CD14-positive monocyte (primary cell): ENCODE data around the gene PSMB10. TPM values are rescaled to one million over a fixed set of nuclear protein-coding genes. Genes with fewer than 3 reads are reported as not detected.
"Not testable (repeated sequence)": the region's sequence is repeated elsewhere in the genome, so short reads cannot be mapped to it uniquely, and the experiment has no call there.

Experiments
- DNase-seq, 3 donors: peaks; one replicate each; pipeline ENCODE4 v3.0.0-alpha.2; 2011 to 2022
- H2AFZ ChIP-seq: 2 replicates; pipeline ENCODE4 v1.6.0; 2012; ENCODE audit warnings: mild to moderate bottlenecking, low read depth, low read length, inconsistent platforms; ENCODE audit not compliant: insufficient read depth, poor library complexity, severe bottlenecking
- H3K27ac ChIP-seq, 2 donors: 1 replicate in 1 of 2; 2 replicates in 1 of 2; pipeline ENCODE4 v1.5.1; 2012 to 2013; ENCODE audit warnings: low read length in 2 of 2, control low read depth in 1 of 2, inconsistent platforms in 1 of 2, low read depth in 1 of 2, mild to moderate bottlenecking in 1 of 2
- H3K27me3 ChIP-seq, 2 donors: one replicate each; pipeline versions ENCODE4 v1.6.0 to v1.6.1; 2011 to 2013; ENCODE audit warnings: low read length in 2 of 2; ENCODE audit not compliant: control insufficient read depth in 2 of 2, insufficient read depth in 2 of 2
- H3K36me3 ChIP-seq, 2 donors: replicated peaks in 1 of 2; 1 replicate in 1 of 2; 2 replicates in 1 of 2; pipeline versions ENCODE4 v1.5.1 to v1.6.1; 2012 to 2013; ENCODE audit warnings: low read length in 2 of 2, control low read depth in 1 of 2, inconsistent platforms in 1 of 2, mild to moderate bottlenecking in 1 of 2; ENCODE audit not compliant: insufficient read depth in 2 of 2, control insufficient read depth in 1 of 2
- H3K4me1 ChIP-seq, 2 donors: 1 replicate in 1 of 2; 2 replicates in 1 of 2; pipeline versions ENCODE4 v1.5.1 to v1.6.1; 2012 to 2013; ENCODE audit warnings: low read length in 2 of 2, control low read depth in 1 of 2, inconsistent platforms in 1 of 2, mild to moderate bottlenecking in 1 of 2, moderate library complexity in 1 of 2; ENCODE audit not compliant: insufficient read depth in 2 of 2, control insufficient read depth in 1 of 2
- H3K4me2 ChIP-seq: replicated peaks from 2 replicates; pipeline ENCODE3; 2012; ENCODE audit warnings: low read length, moderate library complexity, mild to moderate bottlenecking; ENCODE audit not compliant: poor library complexity, severe bottlenecking; ENCODE audit errors: extremely low read depth
- H3K4me3 ChIP-seq, 3 experiments: fragments of 200-600 bp in 1 of 3; sonication (generic) in 1 of 3; replicated peaks in 1 of 3; 1 replicate in 2 of 3; 2 replicates in 1 of 3; pipeline ENCODE4 v1.5.1; 2011 to 2013; ENCODE audit warnings: low read length in 3 of 3, mild to moderate bottlenecking in 3 of 3, control low read depth in 2 of 3, low read depth in 2 of 3, inconsistent platforms in 1 of 3, moderate library complexity in 1 of 3
- H3K79me2 ChIP-seq: 2 replicates; pipeline ENCODE4 v1.6.0; 2012; ENCODE audit warnings: mild to moderate bottlenecking, control low read depth, inconsistent platforms, low read length, moderate library complexity; ENCODE audit not compliant: insufficient read depth
- H3K9ac ChIP-seq: 2 replicates; pipeline ENCODE4 v1.6.0; 2017; ENCODE audit warnings: low read length, mild to moderate bottlenecking; ENCODE audit not compliant: insufficient read depth, poor library complexity, severe bottlenecking
- H3K9me3 ChIP-seq, 2 donors: replicated peaks in 1 of 2; 1 replicate in 1 of 2; 2 replicates in 1 of 2; pipeline versions ENCODE4 v1.5.1 to v1.6.1; 2012 to 2013; ENCODE audit warnings: low read length in 2 of 2, control low read depth in 1 of 2; ENCODE audit not compliant: control insufficient read depth in 1 of 2, insufficient read depth in 1 of 2
- H4K20me1 ChIP-seq: 2 replicates; pipeline ENCODE4 v1.6.0; 2012; ENCODE audit warnings: mild to moderate bottlenecking, low read length, control low read depth, moderate library complexity; ENCODE audit not compliant: insufficient read depth
- H3K27ac Mint-ChIP-seq, 7 donors: one replicate each; pipeline ENCODE4 v1.8.0; 2020; ENCODE audit warnings: mild to moderate bottlenecking in 7 of 7, mixed read lengths in 7 of 7, moderate library complexity in 6 of 7, inconsistent platforms in 2 of 7
- H3K27me3 Mint-ChIP-seq, 3 donors: one replicate each; pipeline ENCODE4 v1.8.0; 2021 to 2022; ENCODE audit warnings: low read depth in 3 of 3, mild to moderate bottlenecking in 3 of 3, mixed read lengths in 3 of 3, moderate library complexity in 3 of 3, inconsistent platforms in 1 of 3
- H3K36me3 Mint-ChIP-seq, 2 donors: one replicate each; pipeline ENCODE4 v1.8.0; 2020; ENCODE audit warnings: mixed read lengths in 2 of 2, inconsistent platforms in 1 of 2, mild to moderate bottlenecking in 1 of 2
- H3K4me1 Mint-ChIP-seq: one replicate; pipeline ENCODE4 v1.8.0; 2020; ENCODE audit warnings: mild to moderate bottlenecking, mixed read lengths
- H3K4me3 Mint-ChIP-seq, 2 donors: one replicate each; pipeline ENCODE4 v1.8.0; 2020; ENCODE audit warnings: mild to moderate bottlenecking in 2 of 2, mixed read lengths in 2 of 2, moderate library complexity in 1 of 2
- H3K9me3 Mint-ChIP-seq, 7 donors: one replicate each; pipeline ENCODE4 v1.8.0; 2020 to 2022; ENCODE audit warnings: mixed read lengths in 7 of 7, mild to moderate bottlenecking in 6 of 7, moderate library complexity in 6 of 7, inconsistent platforms in 2 of 7
- CTCF ChIP-seq: fragments of 200-600 bp; IDR thresholded peaks from one replicate; pipeline ENCODE4 v1.8.0; 2022; ENCODE audit warnings: antibody characterized with exemption, mild to moderate bottlenecking
- WGBS: methylation state at CpG from one replicate; pipeline ENCODE4 v1.1.5; 2013; ENCODE audit warnings: missing lambda C conversion rate; ENCODE audit not compliant: insufficient coverage; 5-methylcytosine and 5-hydroxymethylcytosine counted together
- intact Hi-C, 2 donors: fragments of 100-400 bp; cut with micrococcal nuclease; formaldehyde crosslinking; loops; one replicate each; pipeline versions ENCODE4 v1.15.0 to v1.15.1; 2023
- polyA plus RNA-seq, 3 donors: library from polyadenylated mRNA; depleted of rRNA in 1 of 3; unstranded in 2 of 3; stranded (reverse) in 1 of 3; fragments of 300-500 nt in 2 of 3; fragments of >200 nt in 1 of 3; fragmentation: Illumina TruSeq in 2 of 3; gene quantifications; 1 replicate in 2 of 3; 2 replicates in 1 of 3; pipeline ENCODE4 v1.2.3, GENCODE V29; 2012 to 2021

Gene PSMB10
- polyA plus RNA-seq, 3 donors, result 158 to 798 (median 609) TPM

GRCh38 chr16:67975321-67976105, 38.9 kb upstream of the PSMB10 start:
- intact Hi-C loops, result no loop called here
- Histone ChIP-seq H2AFZ (no peak overlapping the region), H3K4me2 (no peak overlapping the region), H4K20me1 (no peaks in the 10 kb centered on the region), H3K27me3 (no peaks in the 10 kb centered on the region), H3K79me2 (no peaks in the 10 kb centered on the region), H3K36me3 (no peaks in the 10 kb centered on the region), H3K9me3 (no peaks in the 10 kb centered on the region), H3K4me1 (no peaks in the 10 kb centered on the region), H3K4me3 (no peak overlapping the region), H3K27ac (no peak overlapping the region), H3K9ac (no peak overlapping the region)
- H3K27ac Mint-ChIP-seq, result no peak overlapping the region
- no peak for TF ChIP-seq CTCF
- no peak for DNase-seq
- peaks cover 3 to 16% (median 12%) of the 10 kb centered on the region in 3 donors for H3K27me3 Mint-ChIP-seq
- H3K9me3 Mint-ChIP-seq, result no peaks in the 10 kb centered on the region
- no peaks in the 10 kb centered on the region for H3K36me3 Mint-ChIP-seq
- WGBS, result 97% methylated on average over 10 of the region's 14 CpGs
- H3K4me1 Mint-ChIP-seq, result no peaks in the 10 kb centered on the region
- no peak overlapping the region for H3K4me3 Mint-ChIP-seq

- H3K9ac ChIP-seq, H3K4me3 Mint-ChIP-seq, H3K27me3 ChIP-seq, H3K27ac Mint-ChIP-seq, intact Hi-C loops, H3K36me3 Mint-ChIP-seq, H3K79me2 ChIP-seq, H3K9me3 ChIP-seq, H3K36me3 ChIP-seq, H2AFZ ChIP-seq, H3K9me3 Mint-ChIP-seq, DNase-seq, H4K20me1 ChIP-seq, H3K4me3 ChIP-seq, H3K4me2 ChIP-seq, H3K27ac ChIP-seq: not testable (repeated sequence)
- H3K4me1 Mint-ChIP-seq, result peaks cover 12% of the 10 kb centered on the region
- peaks cover 5 to 13% (median 11%) of the 10 kb centered on the region in 3 donors for H3K27me3 Mint-ChIP-seq
- WGBS, result 95% methylated on average over 6 of the region's 7 CpGs
- peaks cover 8 to 11% of the 10 kb centered on the region in 2 donors for H3K4me1 ChIP-seq
Observed at GRCh38 chr16:67972285-67972684, 35.6 kb upstream of the PSMB10 start.
